Breast epithelium (tissue), 4 donors: Measurements from ENCODE around the gene MCU. TPM values are rescaled to one million over a fixed set of nuclear protein-coding genes. Genes with fewer than 3 reads are reported as not detected.

ENCODE experiments used
- DNase-seq, 2 donors: peaks; one replicate each; pipeline ENCODE4 v3.0.0-alpha.2; 2019; ENCODE audit warnings: low spot score in 2 of 2
- H3K27ac ChIP-seq, 2 donors: fragments of 200-600 bp; sonication (generic) in 1 of 2; one replicate each; pipeline ENCODE4 v1.5.1; 2016 to 2019; ENCODE audit warnings: mild to moderate bottlenecking in 1 of 2
- H3K27me3 ChIP-seq, 2 donors: fragments of 200-600 bp; sonication (generic) in 1 of 2; one replicate each; pipeline versions ENCODE4 v1.5.1 to v1.6.0; 2017 to 2019; ENCODE audit warnings: control low read depth in 1 of 2, mild to moderate bottlenecking in 1 of 2
- H3K36me3 ChIP-seq: fragments of 200-600 bp; one replicate; pipeline ENCODE4 v1.5.1; 2019
- H3K4me1 ChIP-seq, 2 donors: fragments of 200-600 bp; sonication (generic); one replicate each; pipeline ENCODE4 v1.5.1; 2016 to 2019; ENCODE audit warnings: control low read depth in 1 of 2
- H3K4me3 ChIP-seq, 3 donors: fragments of 200-600 bp; sonication (generic); 1 replicate in 2 of 3; 2 replicates in 1 of 3; pipeline ENCODE4 v1.5.1; 2016 to 2019; ENCODE audit warnings: mild to moderate bottlenecking in 3 of 3, moderate library complexity in 2 of 3
- H3K9me3 ChIP-seq, 2 donors: fragments of 200-600 bp; sonication (generic) in 1 of 2; one replicate each; pipeline ENCODE4 v1.5.1; 2016 to 2019; ENCODE audit warnings: control low read depth in 1 of 2
- POLR2A ChIP-seq: fragments of 450-650 bp; IDR thresholded peaks from one replicate; pipeline ENCODE4 v1.6.1; 2016; ENCODE audit warnings: antibody characterized with exemption, mild to moderate bottlenecking, moderate library complexity
- POLR2AphosphoS5 ChIP-seq, 3 donors: sonication (generic); formaldehyde crosslinking; IDR thresholded peaks; one replicate each; pipeline ENCODE4 v1.6.1; 2017; ENCODE audit warnings: antibody characterized with exemption in 3 of 3
- intact Hi-C: fragments of 100-400 bp; cut with DNase I; formaldehyde crosslinking; loops from one replicate; pipeline ENCODE4 v1.15.1; 2023; ENCODE audit warnings: low total_unique reads
- total RNA-seq, 3 donors: library from RNA; depleted of rRNA; stranded (reverse); fragments of >200 nt; gene quantifications; one replicate each; pipeline ENCODE4 v1.1.0, GENCODE V29; 2016
- TF ChIP-seq, protein P1 (sequence below), 3 donors: fragments of 450-650 bp; IDR thresholded peaks; one replicate each; pipeline ENCODE4 v1.5.1; 2016 to 2017; ENCODE audit warnings: antibody characterized with exemption in 3 of 3, mild to moderate bottlenecking in 3 of 3, moderate library complexity in 3 of 3

The MCU gene
- total RNA-seq, 3 donors from 2014 or later: 11.7 to 27.4 (median 20.6) TPM

DNA sequence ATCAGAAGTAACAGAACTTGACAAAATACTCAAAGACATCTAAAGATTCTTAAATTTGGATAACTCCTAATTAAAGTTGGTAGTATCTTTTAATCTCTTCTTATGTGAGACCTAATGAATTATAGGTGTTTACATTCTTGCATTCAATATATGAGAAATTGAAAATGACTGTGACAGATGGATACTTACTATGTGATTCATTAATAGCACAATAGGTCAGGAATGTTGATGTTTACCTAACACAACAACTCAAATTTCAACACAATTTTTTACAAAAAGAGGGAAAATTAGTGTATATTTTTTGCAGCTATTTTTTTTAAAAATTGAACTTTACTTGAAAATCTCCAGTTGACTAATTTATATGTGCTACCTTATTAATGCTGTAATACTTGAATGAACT lies 31.7 kb upstream of the MCU start:
- Histone ChIP-seq H3K4me3 (no peak overlapping the region), H3K27me3 (no peaks in the 10 kb centered on the region), H3K27ac (no peak overlapping the region), H3K4me1 (no peaks in the 10 kb centered on the region), H3K36me3 (no peaks in the 10 kb centered on the region), H3K9me3 (no peaks in the 10 kb centered on the region)
- TF ChIP-seq POLR2A: no peak
- TF ChIP-seq, protein P1, sequence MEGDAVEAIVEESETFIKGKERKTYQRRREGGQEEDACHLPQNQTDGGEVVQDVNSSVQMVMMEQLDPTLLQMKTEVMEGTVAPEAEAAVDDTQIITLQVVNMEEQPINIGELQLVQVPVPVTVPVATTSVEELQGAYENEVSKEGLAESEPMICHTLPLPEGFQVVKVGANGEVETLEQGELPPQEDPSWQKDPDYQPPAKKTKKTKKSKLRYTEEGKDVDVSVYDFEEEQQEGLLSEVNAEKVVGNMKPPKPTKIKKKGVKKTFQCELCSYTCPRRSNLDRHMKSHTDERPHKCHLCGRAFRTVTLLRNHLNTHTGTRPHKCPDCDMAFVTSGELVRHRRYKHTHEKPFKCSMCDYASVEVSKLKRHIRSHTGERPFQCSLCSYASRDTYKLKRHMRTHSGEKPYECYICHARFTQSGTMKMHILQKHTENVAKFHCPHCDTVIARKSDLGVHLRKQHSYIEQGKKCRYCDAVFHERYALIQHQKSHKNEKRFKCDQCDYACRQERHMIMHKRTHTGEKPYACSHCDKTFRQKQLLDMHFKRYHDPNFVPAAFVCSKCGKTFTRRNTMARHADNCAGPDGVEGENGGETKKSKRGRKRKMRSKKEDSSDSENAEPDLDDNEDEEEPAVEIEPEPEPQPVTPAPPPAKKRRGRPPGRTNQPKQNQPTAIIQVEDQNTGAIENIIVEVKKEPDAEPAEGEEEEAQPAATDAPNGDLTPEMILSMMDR (IDR thresholded peaks at IDR 0.05): no peak
- intact Hi-C loops: no loop called here
- no peak for DNase-seq

DNA sequence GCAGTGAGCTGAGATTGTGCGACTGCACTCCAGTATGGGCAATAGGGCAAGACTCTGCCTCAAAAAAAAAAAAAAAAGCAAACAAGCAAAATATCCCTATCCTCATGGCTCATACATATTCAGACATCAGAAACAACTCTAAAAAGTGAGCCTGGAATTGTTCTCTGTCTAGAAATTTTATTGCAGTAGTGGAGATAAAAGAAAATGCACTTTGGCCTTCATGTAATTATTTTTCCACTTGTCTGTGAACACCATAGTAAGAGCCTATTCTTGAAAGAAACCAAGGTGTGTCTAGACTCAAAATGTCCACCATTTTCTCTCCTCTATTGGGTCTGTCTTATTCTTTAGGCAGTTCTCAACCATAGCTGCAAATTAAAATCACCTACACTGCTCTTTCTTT lies 30.5 kb upstream of the MCU start:
- intact Hi-C loops: no loop called here
- Histone ChIP-seq H3K27me3 (no peaks in the 10 kb centered on the region), H3K4me3 (no peak overlapping the region), H3K4me1 (no peaks in the 10 kb centered on the region), H3K36me3 (no peaks in the 10 kb centered on the region), H3K27ac (no peak overlapping the region), H3K9me3 (no peaks in the 10 kb centered on the region)
- TF ChIP-seq POLR2A: no peak
- TF ChIP-seq POLR2AphosphoS5 (IDR thresholded peaks at IDR 0.05): no peak
- TF ChIP-seq, protein P1 (IDR thresholded peaks at IDR 0.05): no peak
- DNase-seq: no peak

DNA sequence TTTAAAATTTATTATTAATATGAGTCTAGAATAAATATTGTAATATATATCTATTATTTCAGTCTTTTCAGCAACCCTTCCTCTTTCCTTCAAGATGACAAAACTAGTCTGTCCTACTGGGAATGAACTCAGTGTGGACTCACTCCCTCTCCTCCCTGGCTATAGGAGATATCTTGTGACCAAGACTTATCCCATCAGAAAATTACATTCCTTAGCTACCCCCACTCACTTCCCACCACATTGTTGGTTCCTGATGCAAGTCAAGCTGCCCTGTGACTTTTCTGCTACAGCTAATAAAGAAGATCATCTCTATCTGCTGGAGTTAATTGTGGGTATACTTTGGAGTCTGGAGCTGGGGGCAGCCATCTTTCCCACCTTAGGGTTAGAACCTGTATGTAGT lies 28.0 kb upstream of the MCU start:
- no peaks in the 10 kb centered on the region for H3K27me3 ChIP-seq
- H3K27ac ChIP-seq: no peak overlapping the region
- H3K4me3 ChIP-seq: no peak overlapping the region
- no peaks in the 10 kb centered on the region for H3K36me3 ChIP-seq
- no peaks in the 10 kb centered on the region for H3K9me3 ChIP-seq
- no peaks in the 10 kb centered on the region for H3K4me1 ChIP-seq
- no peak for DNase-seq
- TF ChIP-seq, protein P1 (IDR thresholded peaks at IDR 0.05): no peak
- TF ChIP-seq POLR2A (no peak), POLR2AphosphoS5 (IDR thresholded peaks at IDR 0.05) (no peak)
- intact Hi-C loops: no loop called here

DNA sequence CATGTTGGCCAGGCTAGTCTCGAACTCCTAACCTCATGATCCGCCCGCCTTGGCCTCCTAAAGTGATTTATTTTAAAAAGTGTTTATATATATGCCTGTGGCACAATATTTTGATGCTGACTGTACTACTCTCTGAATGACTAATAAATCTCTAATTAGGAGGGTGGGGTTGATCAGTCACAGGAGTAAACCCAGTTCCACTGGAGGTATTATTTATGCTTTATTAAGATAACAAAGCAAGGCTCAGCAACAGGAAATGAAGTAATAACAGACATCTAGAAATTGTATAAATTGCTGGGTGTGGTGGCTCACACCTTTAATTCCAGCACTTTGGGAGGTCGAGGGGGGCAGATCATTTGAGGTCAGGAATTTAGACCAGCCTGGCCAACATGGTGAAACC lies 26.0 kb upstream of the MCU start:
- Histone ChIP-seq H3K27ac (no peak overlapping the region), H3K4me3 (no peak overlapping the region), H3K36me3 (no peaks in the 10 kb centered on the region), H3K9me3 (no peaks in the 10 kb centered on the region), H3K4me1 (no peaks in the 10 kb centered on the region), H3K27me3 (no peaks in the 10 kb centered on the region)
- intact Hi-C loops: no loop called here
- TF ChIP-seq POLR2A (no peak), POLR2AphosphoS5 (IDR thresholded peaks at IDR 0.05) (no peak)
- TF ChIP-seq, protein P1 (IDR thresholded peaks at IDR 0.05): no peak
- DNase-seq: no peak

DNA sequence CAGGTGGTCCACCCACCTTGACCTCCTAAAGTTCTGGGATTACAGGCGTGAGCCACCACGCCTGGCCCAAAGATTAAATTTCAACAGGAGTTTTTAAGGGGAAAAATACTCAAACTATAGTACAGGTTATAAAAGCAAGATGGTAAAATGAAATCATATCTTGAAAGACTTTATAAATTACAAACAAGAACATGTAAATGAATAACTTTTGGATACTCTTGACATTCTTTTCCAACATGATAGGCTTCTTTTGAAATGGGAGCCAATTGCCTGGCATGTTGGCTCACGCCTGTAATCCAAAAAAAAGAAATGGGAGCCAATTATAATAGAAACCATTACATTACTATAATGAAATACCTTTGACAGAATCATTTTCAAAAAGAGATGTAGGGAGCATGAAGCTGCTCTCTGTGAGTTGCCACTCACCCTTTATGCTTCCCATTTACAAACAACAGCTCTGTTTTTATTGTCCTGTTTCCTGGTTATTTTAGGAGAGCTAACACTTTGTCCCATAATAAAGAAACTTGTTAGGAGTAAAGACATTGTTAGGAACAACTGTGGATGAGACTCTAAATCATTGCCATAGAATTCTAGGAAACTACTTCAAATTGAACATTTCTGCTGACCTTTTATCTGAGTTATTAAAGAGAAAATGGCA lies 24.6 kb upstream of the MCU start:
- Histone ChIP-seq H3K9me3 (no peaks in the 10 kb centered on the region), H3K4me3 (no peak overlapping the region), H3K4me1 (no peaks in the 10 kb centered on the region), H3K27me3 (no peaks in the 10 kb centered on the region), H3K27ac (no peak overlapping the region), H3K36me3 (no peaks in the 10 kb centered on the region)
- TF ChIP-seq POLR2AphosphoS5 (IDR thresholded peaks at IDR 0.05): no peak
- TF ChIP-seq, protein P1 (IDR thresholded peaks at IDR 0.05): no peak
- no peak for TF ChIP-seq POLR2A
- no peak for DNase-seq
- intact Hi-C loops: no loop called here
